Activated naive CD8-positive, alpha-beta T cell treated with anti-CD3 and anti-CD28 coated beads for 36 hours (primary cell): ENCODE data around the gene TAGLN3. TPM values are rescaled to one million over a fixed set of nuclear protein-coding genes. Genes with fewer than 3 reads are reported as not detected.

Experiments used
- DNase-seq: peaks from one replicate; pipeline ENCODE4 v3.0.0; 2021
- H3K27ac Mint-ChIP-seq: one replicate; pipeline ENCODE4 v1.8.0; 2022; ENCODE audit warnings: mild to moderate bottlenecking, moderate library complexity, mixed read lengths
- H3K27me3 Mint-ChIP-seq: one replicate; pipeline ENCODE4 v1.8.0; 2022; ENCODE audit warnings: mild to moderate bottlenecking, mixed read lengths
- H3K36me3 Mint-ChIP-seq: one replicate; pipeline ENCODE4 v1.8.0; 2021; ENCODE audit warnings: mild to moderate bottlenecking, mixed read lengths
- H3K4me1 Mint-ChIP-seq: one replicate; pipeline ENCODE4 v1.8.0; 2021; ENCODE audit warnings: mixed read lengths
- H3K4me3 Mint-ChIP-seq: one replicate; pipeline ENCODE4 v1.8.0; 2022; ENCODE audit warnings: mild to moderate bottlenecking, moderate library complexity, mixed read lengths
- H3K9me3 Mint-ChIP-seq: one replicate; pipeline ENCODE4 v1.8.0; 2022; ENCODE audit warnings: mixed read lengths
- total RNA-seq, 2 experiments: library from RNA; stranded (reverse); gene quantifications; one replicate each; pipeline ENCODE4 v1.2.3, GENCODE V29; 2021

Gene TAGLN3
- total RNA-seq = under 1 TPM; 0.31 to 0.48 TPM

- Mint-ChIP-seq H3K27ac (no peak within 1 kb of the TSS), H3K36me3 (peaks cover 6% of the 10 kb centered on the region), H3K27me3 (no peaks in the 10 kb centered on the region), H3K9me3 (no peaks in the 10 kb centered on the region), H3K4me3 (peak within 1 kb of the TSS; percentile 72), H3K4me1 (peaks cover 43% of the 10 kb centered on the region)
- no peak for DNase-seq
Observed at GRCh38 chr3:111998636-111999483, at the start of gene TAGLN3. TSS of gene TAGLN3 (plus strand) at chr3:111998922. CDS start at chr3:111999423, 501 bp downstream.

GRCh38 chr3:111949712-111950111 lies 49.0 kb upstream of the TAGLN3 start:
- no peaks in the 10 kb centered on the region for H3K27me3 Mint-ChIP-seq
- H3K9me3 Mint-ChIP-seq = no peaks in the 10 kb centered on the region
- H3K27ac Mint-ChIP-seq = no peak overlapping the region
- peaks cover 3% of the 10 kb centered on the region for H3K36me3 Mint-ChIP-seq
- H3K4me3 Mint-ChIP-seq = no peak overlapping the region
- no peak for DNase-seq
- H3K4me1 Mint-ChIP-seq = no peaks in the 10 kb centered on the region

- no peak overlapping the region for H3K27ac Mint-ChIP-seq
- no peaks in the 10 kb centered on the region for H3K36me3 Mint-ChIP-seq
- no peak overlapping the region for H3K4me3 Mint-ChIP-seq
- DNase-seq = no peak
- no peaks in the 10 kb centered on the region for H3K27me3 Mint-ChIP-seq
- no peaks in the 10 kb centered on the region for H3K9me3 Mint-ChIP-seq
- H3K4me1 Mint-ChIP-seq = no peaks in the 10 kb centered on the region
Observed at GRCh38 chr3:111951032-111951431, 47.7 kb upstream of the TAGLN3 start.

GRCh38 chr3:111952086-111952485 lies 46.6 kb upstream of the TAGLN3 start:
- no peaks in the 10 kb centered on the region for H3K27me3 Mint-ChIP-seq
- no peaks in the 10 kb centered on the region for H3K9me3 Mint-ChIP-seq
- DNase-seq = no peak
- H3K4me3 Mint-ChIP-seq = no peak overlapping the region
- no peaks in the 10 kb centered on the region for H3K36me3 Mint-ChIP-seq
- H3K27ac Mint-ChIP-seq = no peak overlapping the region
- H3K4me1 Mint-ChIP-seq = no peaks in the 10 kb centered on the region

GRCh38 chr3:111952866-111953450 lies 45.8 kb upstream of the TAGLN3 start:
- Mint-ChIP-seq H3K9me3 (no peaks in the 10 kb centered on the region), H3K27me3 (no peaks in the 10 kb centered on the region), H3K27ac (no peak overlapping the region), H3K4me1 (no peaks in the 10 kb centered on the region), H3K36me3 (no peaks in the 10 kb centered on the region), H3K4me3 (no peak overlapping the region)
- DNase-seq = no peak

- no peak for DNase-seq
- H3K27me3 Mint-ChIP-seq = no peaks in the 10 kb centered on the region
- H3K36me3 Mint-ChIP-seq = no peaks in the 10 kb centered on the region
- no peak overlapping the region for H3K4me3 Mint-ChIP-seq
- no peaks in the 10 kb centered on the region for H3K4me1 Mint-ChIP-seq
- H3K9me3 Mint-ChIP-seq = no peaks in the 10 kb centered on the region
- no peak overlapping the region for H3K27ac Mint-ChIP-seq
Observed at GRCh38 chr3:111954228-111954990, 44.3 kb upstream of the TAGLN3 start.

GRCh38 chr3:111955876-111956275 lies 42.8 kb upstream of the TAGLN3 start:
- H3K4me3 Mint-ChIP-seq = no peak overlapping the region
- H3K36me3 Mint-ChIP-seq = no peaks in the 10 kb centered on the region
- no peak overlapping the region for H3K27ac Mint-ChIP-seq
- DNase-seq = no peak
- no peaks in the 10 kb centered on the region for H3K9me3 Mint-ChIP-seq
- no peaks in the 10 kb centered on the region for H3K27me3 Mint-ChIP-seq
- no peaks in the 10 kb centered on the region for H3K4me1 Mint-ChIP-seq

- no peak overlapping the region for H3K4me3 Mint-ChIP-seq
- no peak overlapping the region for H3K27ac Mint-ChIP-seq
- H3K36me3 Mint-ChIP-seq = no peaks in the 10 kb centered on the region
- H3K9me3 Mint-ChIP-seq = no peaks in the 10 kb centered on the region
- H3K27me3 Mint-ChIP-seq = no peaks in the 10 kb centered on the region
- DNase-seq = no peak
- H3K4me1 Mint-ChIP-seq = no peaks in the 10 kb centered on the region
Observed at GRCh38 chr3:111956449-111956848, 42.3 kb upstream of the TAGLN3 start.

GRCh38 chr3:111956995-111957734 lies 41.6 kb upstream of the TAGLN3 start:
- Mint-ChIP-seq H3K4me1 (no peaks in the 10 kb centered on the region), H3K36me3 (no peaks in the 10 kb centered on the region), H3K9me3 (no peaks in the 10 kb centered on the region), H3K4me3 (no peak overlapping the region), H3K27ac (no peak overlapping the region), H3K27me3 (no peaks in the 10 kb centered on the region)
- no peak for DNase-seq

- H3K9me3 Mint-ChIP-seq = no peaks in the 10 kb centered on the region
- H3K4me3 Mint-ChIP-seq = no peak overlapping the region
- no peaks in the 10 kb centered on the region for H3K36me3 Mint-ChIP-seq
- no peaks in the 10 kb centered on the region for H3K27me3 Mint-ChIP-seq
- peaks cover 14% of the 10 kb centered on the region for H3K4me1 Mint-ChIP-seq
- no peak overlapping the region for H3K27ac Mint-ChIP-seq
- no peak for DNase-seq
Observed at GRCh38 chr3:111961461-111962164, 37.1 kb upstream of the TAGLN3 start.

GRCh38 chr3:111963424-111963823 lies 35.3 kb upstream of the TAGLN3 start:
- H3K4me1 Mint-ChIP-seq = peaks cover 20% of the 10 kb centered on the region
- no peaks in the 10 kb centered on the region for H3K27me3 Mint-ChIP-seq
- no peaks in the 10 kb centered on the region for H3K36me3 Mint-ChIP-seq
- no peak for DNase-seq
- H3K9me3 Mint-ChIP-seq = no peaks in the 10 kb centered on the region
- H3K4me3 Mint-ChIP-seq = no peak overlapping the region
- H3K27ac Mint-ChIP-seq = no peak overlapping the region

- no peaks in the 10 kb centered on the region for H3K9me3 Mint-ChIP-seq
- H3K27ac Mint-ChIP-seq = no peak overlapping the region
- H3K27me3 Mint-ChIP-seq = no peaks in the 10 kb centered on the region
- no peak for DNase-seq
- peaks cover 20% of the 10 kb centered on the region for H3K4me1 Mint-ChIP-seq
- no peak overlapping the region for H3K4me3 Mint-ChIP-seq
- H3K36me3 Mint-ChIP-seq = no peaks in the 10 kb centered on the region
Observed at GRCh38 chr3:111965484-111965883, 33.2 kb upstream of the TAGLN3 start.

GRCh38 chr3:111967068-111967467 lies 31.7 kb upstream of the TAGLN3 start:
- Mint-ChIP-seq H3K4me3 (no peak overlapping the region), H3K9me3 (no peaks in the 10 kb centered on the region), H3K27ac (no peak overlapping the region), H3K4me1 (peaks cover 20% of the 10 kb centered on the region), H3K36me3 (no peaks in the 10 kb centered on the region), H3K27me3 (no peaks in the 10 kb centered on the region)
- DNase-seq = no peak

- Mint-ChIP-seq H3K9me3 (no peaks in the 10 kb centered on the region), H3K27ac (peak overlapping the region; percentile 46), H3K27me3 (no peaks in the 10 kb centered on the region), H3K36me3 (no peaks in the 10 kb centered on the region), H3K4me3 (no peak overlapping the region), H3K4me1 (peaks cover 20% of the 10 kb centered on the region)
- peak; percentile 68 for DNase-seq
Observed at GRCh38 chr3:111967651-111968274, 31.0 kb upstream of the TAGLN3 start.
